Ammon's horn (tissue), 1 donor: ENCODE results near the gene GPR6.

ENCODE experiments used
- DNase-seq: peaks from one replicate; pipeline ENCODE4 v3.0.0-alpha.2; 2016; ENCODE audit warnings: low spot score

The GPR6 gene

GRCh38 chr6:109999740-110000139, 21.6 kb downstream of the GPR6 start:
- no peak for DNase-seq

DNA sequence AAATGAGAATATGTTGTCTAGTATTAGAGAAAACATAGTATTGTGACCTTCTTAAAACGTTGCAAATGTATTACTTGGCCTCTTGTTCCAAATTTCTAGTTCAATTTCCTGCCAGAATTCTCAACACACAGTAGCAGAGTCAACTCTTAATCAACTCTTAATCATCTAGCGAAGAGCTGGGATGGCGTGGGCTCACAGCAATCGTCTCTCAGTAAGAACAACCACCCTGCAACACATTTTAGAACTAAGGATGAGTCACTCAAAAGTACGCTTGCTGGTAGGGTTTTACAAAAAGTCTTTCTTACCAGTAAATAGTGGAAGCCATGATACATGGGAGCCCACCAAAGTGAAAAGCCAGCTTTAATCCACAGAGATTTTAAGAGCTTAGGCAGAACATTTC, 24.6 kb downstream of the GPR6 start:
- DNase-seq: peak; percentile 31

DNA sequence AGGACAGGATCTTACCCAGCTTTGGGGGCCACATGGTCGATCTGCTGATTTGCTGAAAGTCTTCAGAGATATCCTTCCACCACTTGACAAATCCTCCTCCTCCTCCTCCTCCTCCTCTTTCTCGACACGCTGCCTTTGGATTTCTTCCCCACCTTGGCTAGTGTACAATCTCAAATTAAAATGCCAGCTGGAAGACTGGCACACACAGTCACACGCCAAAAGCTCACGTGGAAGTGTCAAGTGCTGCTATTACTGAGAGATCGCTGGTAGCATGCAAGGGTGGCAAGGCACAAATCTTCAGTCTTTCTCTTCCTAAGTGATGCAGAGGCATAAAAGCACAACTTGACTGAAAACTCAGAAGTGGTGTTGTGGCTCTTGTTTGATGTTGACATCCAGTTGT, 35.3 kb downstream of the GPR6 start:
- peak; percentile 11 for DNase-seq

DNA sequence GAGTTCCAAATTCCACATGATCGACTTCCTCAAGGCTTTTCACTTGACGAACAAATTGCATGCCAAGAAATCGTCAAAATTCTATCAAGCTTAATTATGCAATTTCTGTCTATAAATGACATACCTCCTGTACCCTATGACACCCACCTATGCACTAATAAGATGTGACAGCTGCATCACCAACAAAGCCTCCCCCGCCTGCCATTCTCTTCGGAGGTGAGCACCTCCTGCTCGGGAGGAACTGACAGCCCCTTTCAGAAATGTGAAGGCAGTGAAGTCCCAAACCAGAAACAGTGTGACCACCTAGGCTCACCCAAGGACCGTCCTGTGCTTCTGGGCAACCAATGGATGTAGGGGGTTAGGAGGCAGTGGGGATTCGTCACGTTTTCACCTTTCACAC, 37.1 kb downstream of the GPR6 start:
- no peak for DNase-seq

DNA sequence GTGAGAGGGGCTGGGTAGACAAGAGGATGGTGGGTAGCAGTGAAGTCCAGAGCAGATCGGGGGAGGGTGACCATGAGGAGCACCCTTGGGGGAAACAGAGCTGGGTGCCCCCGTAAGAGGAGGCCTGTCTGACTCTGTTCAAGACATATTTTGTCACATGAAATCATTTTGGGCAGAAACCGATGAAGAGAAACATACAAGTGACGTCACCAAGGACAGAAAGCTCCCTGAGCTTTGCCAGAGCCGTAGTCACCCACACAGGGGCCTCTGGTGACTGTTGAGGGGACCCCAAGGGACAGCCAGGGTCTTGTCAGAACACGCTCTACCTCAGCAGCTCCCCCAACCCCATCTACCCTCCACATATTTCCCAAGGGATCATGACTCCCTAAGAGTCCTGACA, 39.2 kb downstream of the GPR6 start:
- DNase-seq: no peak

DNA sequence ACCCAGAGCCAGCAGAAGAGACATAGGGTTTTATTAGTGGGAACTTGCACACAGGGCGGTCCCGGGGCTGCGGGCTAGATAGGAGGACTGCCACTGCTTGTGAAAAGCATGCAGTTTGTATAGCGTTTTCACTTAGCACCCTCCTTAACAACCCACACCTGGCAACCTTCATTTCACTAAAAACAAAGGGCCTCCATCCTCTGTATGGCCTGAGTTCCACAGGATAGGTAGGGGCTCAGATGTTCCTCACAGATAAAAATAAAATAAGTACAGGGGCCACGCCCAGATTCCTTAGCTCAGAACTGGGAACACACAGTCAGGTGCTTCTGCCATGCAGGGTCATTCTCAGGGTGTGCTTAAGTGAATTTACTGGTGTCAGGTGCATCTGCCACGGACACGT, 39.8 kb downstream of the GPR6 start:
- DNase-seq: no peak

DNA sequence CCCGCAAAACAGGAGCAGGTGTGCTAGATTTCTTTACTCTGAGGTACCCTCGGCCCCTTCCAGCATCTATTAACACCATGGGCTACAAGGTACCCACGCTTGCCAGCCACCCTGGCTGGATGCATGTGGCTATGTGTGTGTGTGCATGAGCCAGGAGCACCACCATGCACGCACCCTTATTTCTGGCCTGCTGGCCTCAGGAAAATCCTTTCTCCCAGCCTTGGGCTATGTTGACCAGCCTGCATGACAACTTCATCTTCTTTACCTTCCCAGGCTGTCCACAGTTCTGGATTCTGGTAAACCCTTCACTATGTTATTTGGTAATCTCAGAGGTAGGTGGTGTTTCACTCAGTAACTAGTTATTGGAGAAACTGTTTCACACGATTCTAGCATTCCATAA, 40.4 kb downstream of the GPR6 start:
- DNase-seq: no peak

GRCh38 chr6:110020888-110021287, 42.8 kb downstream of the GPR6 start:
- no peak for DNase-seq

DNA sequence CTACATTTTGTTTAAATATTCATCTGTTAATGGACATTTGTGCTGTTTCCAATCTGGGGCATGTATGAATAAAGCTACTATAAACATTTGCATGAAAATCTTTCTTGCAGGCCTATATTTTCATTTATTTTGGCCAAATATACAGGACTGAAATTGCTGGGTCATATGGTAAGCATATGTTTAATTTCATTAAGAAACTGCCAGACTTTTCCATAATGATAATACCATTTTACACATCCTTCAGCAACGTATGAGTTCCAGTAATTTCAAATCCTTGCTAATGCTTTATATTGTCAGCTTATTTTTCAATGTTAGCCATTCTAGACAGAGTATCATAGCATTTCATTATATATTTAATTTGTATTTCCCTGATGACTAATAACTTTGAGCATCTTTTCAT, 51.0 kb downstream of the GPR6 start:
- DNase-seq: no peak
